GM21717 (cell line): ENCODE data around the gene IHH.

Experiments used
- ATAC-seq: cut with Tn5 transposase; IDR thresholded peaks from one replicate; pipeline ENCODE4 v1.9.1; 2021; ENCODE audit warnings: mild to moderate bottlenecking, moderate library complexity; ENCODE audit not compliant: unreplicated experiment

Gene IHH

GRCh38 chr2:219042157-219042556 lies 18.6 kb downstream of the IHH start:
- ATAC-seq, result no peak

- no peak for ATAC-seq
Observed at GRCh38 chr2:219041252-219041651, 19.5 kb downstream of the IHH start, which contains the start of gene CFAP65. Gene CFAP65 (minus strand): TSS chr2:219041516. CDS start chr2:219039048, 2,468 bp downstream.

GRCh38 chr2:219038600-219038999 lies 22.1 kb downstream of the IHH start:
- no peak for ATAC-seq

- ATAC-seq, result no peak
Observed at GRCh38 chr2:219037783-219038499, 22.8 kb downstream of the IHH start.

GRCh38 chr2:219035942-219036341 lies 24.8 kb downstream of the IHH start:
- ATAC-seq, result no peak

GRCh38 chr2:219034823-219035222 lies 25.9 kb downstream of the IHH start:
- ATAC-seq, result no peak

GRCh38 chr2:219032051-219032745 lies 28.5 kb downstream of the IHH start:
- ATAC-seq, result no peak

GRCh38 chr2:219031005-219031738 lies 29.5 kb downstream of the IHH start:
- ATAC-seq, result no peak

GRCh38 chr2:219030177-219030940 lies 30.4 kb downstream of the IHH start:
- ATAC-seq, result no peak

GRCh38 chr2:219029829-219030165 lies 30.9 kb downstream of the IHH start:
- no peak for ATAC-seq

GRCh38 chr2:219028996-219029828 lies 31.5 kb downstream of the IHH start:
- ATAC-seq, result no peak

- ATAC-seq, result no peak
Observed at GRCh38 chr2:219028141-219028540, 32.6 kb downstream of the IHH start.

GRCh38 chr2:219027511-219028055 lies 33.1 kb downstream of the IHH start:
- no peak for ATAC-seq

GRCh38 chr2:219026946-219027345 lies 33.8 kb downstream of the IHH start:
- ATAC-seq, result no peak

GRCh38 chr2:219025637-219026585 lies 34.8 kb downstream of the IHH start:
- ATAC-seq, result no peak

- no peak for ATAC-seq
Observed at GRCh38 chr2:219024059-219024458, 36.7 kb downstream of the IHH start.

GRCh38 chr2:219023045-219023605 lies 37.6 kb downstream of the IHH start:
- ATAC-seq, result no peak

GRCh38 chr2:219022616-219023015 lies 38.1 kb downstream of the IHH start:
- no peak for ATAC-seq
